CD1c-positive myeloid dendritic cell (primary cell): ENCODE results near the gene ZNF547.
A peak's percentile ranks its signal among the peaks of the same experiment; 100 is the strongest.
"Not testable (repeated sequence)": the region's sequence is repeated elsewhere in the genome, so short reads cannot be mapped to it uniquely, and the experiment has no call there.

Experiments
- DNase-seq: peaks from one replicate; pipeline ENCODE4 v3.0.0-alpha.2; 2016; ENCODE audit errors: extremely low spot score

Gene ZNF547

DNA sequence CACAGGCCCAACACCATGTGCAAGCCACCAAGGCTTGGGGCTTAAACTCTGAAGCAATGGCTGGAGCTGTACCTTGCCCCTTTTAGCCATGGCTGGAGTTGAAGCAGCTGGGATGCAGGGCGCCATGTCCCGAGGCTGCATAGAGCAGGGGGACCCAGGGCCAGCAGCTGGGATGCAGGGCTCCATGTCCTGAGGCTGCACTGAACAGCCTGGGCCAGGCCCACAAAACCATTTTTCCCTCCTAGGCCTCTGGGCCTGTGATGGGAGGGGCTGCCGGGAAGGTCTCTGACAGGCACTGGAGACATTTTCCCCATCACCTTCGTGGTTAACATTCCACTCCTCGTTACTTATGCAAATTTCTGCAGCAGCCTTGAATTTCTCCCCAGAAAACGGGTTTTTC is 10.8 kb downstream of the ZNF547 start:
- DNase-seq, result no peak

GRCh38 chr19:57374647-57375046 is 11.3 kb downstream of the ZNF547 start:
- DNase-seq, result not testable (repeated sequence)

DNA sequence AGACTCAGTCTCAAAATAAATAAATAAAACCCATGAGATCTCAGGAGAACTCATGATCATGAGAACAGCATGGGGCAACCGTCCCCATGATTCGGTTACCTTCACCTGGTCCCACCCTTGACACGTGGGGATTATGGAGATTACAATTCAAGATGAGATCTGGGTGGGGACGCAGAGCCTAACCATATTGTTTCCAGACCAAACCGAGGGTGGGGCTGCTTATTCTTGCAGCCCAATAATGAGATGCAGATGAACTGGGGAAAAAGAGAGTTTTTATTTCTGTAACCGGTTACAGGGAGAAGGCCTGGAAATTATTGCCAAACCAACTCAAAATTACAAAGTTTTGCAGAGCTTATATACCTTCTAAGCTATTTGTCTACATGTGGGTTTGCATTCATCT is 12.8 kb downstream of the ZNF547 start:
- DNase-seq, result no peak

GRCh38 chr19:57377498-57378146 is 14.3 kb downstream of the ZNF547 start:
- DNase-seq, result no peak

DNA sequence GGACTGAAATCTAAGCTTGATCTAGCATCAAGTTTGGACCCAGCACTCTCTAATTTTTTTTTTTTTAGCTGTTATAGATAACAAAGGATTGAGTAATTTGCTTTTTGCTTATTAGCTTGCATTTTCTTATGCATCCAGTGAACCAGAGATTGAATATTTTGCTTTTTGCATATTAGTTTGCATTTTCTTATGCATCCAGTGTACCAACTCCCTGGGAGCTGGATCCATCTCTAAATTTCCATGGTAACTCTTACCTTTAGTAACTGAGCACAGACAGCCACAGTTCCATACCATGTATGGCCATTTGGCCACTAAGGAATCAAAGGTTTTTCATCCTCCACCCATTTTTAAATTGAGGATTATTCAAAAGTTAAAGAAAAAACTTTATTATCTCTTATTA is 17.6 kb downstream of the ZNF547 start:
- no peak for DNase-seq

DNA sequence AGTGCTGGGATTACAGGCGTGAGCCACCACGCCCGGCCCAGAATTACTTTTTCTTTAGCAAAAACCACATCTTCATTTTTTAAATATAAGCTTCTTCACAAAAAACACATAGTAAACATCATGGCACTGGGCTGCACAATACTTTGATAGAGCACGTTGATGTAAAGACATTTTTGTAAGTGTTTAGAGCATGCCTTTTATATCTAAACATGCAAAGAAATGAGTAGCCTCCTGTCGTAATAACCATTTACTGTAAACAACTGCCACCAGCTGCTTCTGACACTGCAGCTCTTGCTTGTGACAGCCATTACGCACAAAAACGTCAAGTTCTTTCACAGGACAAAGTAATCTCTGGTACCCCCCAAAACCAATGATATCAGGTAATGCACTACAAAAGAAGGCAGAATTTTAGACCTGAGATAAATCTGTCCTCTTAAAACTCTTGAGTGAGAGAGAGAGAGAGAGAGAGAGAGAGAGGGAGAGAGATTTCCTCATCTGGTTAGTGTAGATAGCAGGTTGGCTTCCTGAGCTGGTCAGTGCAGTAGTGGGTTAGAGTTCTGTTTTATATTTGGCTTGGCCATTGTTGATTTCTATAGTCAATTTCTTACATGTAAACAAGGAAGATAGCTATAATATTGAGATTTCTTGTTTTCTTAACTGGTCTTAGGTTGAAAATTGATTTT is 19.6 kb downstream of the ZNF547 start:
- DNase-seq, result no peak

DNA sequence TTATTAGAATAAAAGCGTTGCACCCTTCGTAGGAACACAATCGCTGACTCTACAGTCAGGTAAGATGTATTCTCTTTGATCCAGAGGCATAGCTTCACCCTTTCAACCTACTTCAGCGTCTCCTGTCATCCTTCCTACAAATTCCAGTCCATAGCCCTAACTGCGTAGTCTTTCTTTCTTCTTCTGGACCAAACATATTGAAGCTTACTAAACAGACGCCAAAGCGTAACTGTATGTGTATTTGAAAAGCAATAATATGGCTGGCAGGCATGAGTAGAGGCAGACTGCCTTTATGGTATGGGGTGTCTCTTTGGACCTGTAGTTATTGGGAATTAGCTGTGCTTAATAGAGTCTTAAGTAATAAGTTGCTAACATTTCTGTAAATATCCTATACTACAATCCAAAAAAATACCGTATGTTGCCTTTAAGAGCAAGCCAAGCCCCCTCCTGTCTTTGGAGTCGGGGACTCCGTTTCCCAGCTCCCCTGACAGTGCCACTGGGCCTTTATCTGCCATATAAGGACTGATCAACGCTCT is 25.9 kb downstream of the ZNF547 start:
- DNase-seq, result no peak

DNA sequence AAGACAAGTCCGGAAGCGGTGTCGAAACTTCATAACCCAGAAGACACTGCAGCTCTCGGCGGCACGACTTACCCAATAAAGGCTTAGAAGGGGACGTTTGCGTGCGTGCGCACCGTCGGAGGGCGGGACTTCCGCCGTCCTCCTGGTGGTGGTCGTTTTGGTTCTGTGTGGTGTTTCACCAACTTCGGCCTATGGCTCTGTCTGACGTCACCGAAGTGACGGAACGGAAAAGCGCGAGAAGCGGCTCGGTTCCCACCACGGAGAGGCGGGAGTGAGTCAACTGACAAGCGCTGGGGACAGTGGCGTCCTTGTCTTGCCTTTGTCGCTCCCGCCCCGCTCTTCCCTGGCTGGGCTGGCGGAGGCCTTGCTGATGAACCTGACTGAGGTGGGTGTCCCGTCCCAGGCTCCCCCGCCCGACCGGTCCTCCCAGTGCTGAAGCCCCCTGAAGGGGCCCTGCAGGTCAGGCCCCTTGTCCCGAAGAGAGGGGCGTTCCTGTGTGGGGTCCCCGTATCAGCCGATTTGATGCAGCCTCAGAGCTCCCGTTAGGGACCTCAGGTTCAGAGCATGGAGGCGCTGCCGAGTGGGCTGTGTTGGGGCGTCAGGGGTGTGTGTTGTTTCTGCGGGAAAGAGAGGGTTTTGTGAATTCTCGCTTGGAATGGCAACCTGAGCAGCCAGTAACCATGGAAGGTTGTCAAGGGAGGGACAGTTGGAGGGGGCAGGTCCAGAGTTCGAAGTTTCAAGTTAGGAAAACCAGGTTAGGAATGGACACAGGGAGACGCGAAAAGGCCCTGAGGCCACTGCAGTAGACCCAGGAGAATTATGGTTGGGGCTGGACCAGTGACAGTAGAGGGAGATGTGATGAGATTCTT is 26.6 kb downstream of the ZNF547 start, which contains the start of gene ZNF548:
ZNF548 (plus strand) TSS at position 125 of the 869 bp plus-strand sequence; CDS start at position 371, 246 bp downstream.
- DNase-seq, result peak; percentile 98

DNA sequence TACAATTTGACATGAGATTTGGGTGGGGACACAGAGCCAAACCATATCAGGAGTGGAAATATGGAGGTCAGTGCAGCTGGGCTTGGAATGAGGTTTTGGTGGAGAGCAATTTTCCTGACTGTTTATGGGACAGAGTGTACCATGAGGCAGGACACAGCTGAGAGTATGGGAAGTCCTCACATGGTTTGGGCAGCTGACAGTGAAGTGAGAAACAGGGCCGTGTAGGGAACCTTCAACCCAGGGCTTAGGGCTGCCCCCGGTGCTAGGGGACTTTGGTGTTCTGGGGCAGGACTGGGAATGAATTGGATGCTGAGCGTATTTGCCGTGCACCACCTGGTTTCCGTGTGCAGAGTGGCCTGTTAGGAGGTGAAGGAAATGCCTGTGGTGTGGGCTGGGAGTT is 32.4 kb downstream of the ZNF547 start:
- DNase-seq, result no peak

DNA sequence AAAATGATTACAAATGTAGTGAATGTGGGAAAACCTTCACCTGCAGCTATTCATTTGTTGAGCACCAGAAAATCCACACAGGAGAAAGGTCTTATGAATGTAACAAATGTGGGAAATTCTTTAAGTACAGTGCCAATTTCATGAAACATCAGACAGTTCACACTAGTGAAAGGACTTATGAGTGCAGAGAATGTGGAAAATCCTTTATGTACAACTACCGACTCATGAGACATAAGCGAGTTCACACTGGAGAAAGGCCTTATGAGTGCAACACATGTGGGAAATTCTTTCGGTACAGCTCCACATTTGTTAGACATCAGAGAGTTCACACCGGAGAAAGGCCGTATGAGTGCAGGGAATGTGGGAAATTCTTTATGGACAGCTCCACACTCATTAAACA is 35.5 kb downstream of the ZNF547 start:
- no peak for DNase-seq

DNA sequence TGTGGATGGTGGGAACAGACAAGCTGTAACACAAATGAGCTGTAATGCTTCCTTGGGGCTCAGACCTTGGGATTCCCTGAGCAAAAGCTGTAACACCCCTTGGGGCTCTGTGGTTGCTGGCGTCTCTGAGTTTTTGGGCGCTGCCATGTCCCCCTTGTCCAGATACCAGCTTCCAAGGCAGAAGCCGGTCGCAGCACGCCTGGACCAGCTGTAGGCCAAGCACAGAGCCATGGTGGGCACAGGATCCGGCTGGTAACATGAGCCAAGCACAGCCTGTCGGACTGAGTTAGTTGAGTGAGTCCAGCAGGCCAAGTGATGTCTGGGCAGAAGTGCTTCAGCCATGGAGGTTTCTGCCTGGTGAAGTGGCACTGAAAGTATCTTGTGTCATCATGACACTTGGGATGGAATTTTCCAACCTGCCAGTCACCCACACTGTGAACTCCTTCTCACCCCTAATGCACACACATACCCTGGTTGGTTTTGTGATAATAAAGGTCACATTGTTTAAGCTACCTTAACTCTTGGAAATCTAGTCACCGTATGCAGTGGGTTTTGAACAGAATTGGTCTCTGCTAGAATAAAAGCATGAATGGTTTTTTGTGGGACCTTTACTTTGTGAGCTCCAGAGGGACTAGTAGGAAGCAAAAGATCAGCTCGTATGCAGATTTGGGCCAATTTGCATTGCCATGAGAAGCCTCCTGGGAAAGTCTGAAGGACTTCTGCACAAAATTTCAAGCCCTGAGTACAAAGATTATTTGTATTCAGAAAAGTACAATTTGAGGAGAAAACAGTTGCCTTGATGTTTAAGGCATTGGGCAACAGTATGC is 40.6 kb downstream of the ZNF547 start:
- DNase-seq, result no peak

- peak; percentile 54 for DNase-seq
Measured at GRCh38 chr19:57406516-57407123, 43.3 kb downstream of the ZNF547 start.

GRCh38 chr19:57410877-57411671 is 47.7 kb downstream of the ZNF547 start, which contains the start of gene ZNF17:
ZNF17 (plus strand) TSS chr19:57411161; CDS start chr19:57413616, 2,455 bp downstream.
- DNase-seq, result peak; percentile 97

DNA sequence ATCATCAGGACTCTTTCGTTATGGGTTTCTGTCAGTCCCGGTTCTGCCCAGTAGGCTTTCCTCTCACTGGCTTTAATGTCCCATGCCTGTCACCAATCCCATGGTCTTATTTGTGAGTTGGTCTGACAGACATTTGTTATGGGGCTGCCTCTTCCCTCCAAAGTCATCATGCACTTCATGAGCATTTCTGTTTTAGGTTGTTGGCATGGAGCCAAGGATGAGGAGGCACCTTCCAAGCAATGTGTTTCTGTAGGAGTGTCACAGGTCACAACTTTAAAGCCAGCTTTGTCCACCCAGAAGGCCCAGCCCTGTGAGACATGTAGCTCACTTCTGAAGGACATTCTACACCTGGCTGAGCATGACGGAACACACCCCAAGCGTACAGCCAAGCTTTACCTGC is 56.1 kb downstream of the ZNF547 start:
- DNase-seq, result no peak

DNA sequence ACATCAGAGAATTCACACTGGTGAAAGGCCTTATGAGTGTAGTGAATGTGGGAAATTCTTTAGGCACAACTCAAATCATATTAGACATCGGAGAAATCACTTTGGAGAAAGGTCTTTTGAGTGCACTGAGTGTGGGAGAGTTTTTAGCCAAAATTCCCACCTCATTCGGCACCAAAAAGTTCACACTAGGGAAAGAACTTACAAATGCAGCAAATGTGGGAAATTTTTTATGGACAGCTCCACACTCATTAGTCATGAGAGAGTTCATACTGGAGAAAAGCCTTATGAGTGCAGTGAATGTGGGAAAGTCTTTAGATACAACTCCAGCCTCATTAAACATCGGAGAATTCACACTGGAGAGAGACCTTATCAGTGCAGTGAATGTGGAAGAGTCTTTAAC is 57.7 kb downstream of the ZNF547 start:
- DNase-seq, result no peak
